Prostate gland (tissue), 2 donors: ENCODE data around the gene C2.

Experiments used
- CTCF ChIP-seq, 4 experiments: fragments of 200-600 bp in 2 of 4; fragments of 450-650 bp in 2 of 4; sonication (generic) in 2 of 4; IDR thresholded peaks; 1 replicate in 3 of 4; 2 replicates in 1 of 4; pipeline ENCODE4 v1.5.1; 2016 to 2019; ENCODE audit warnings: antibody characterized with exemption in 4 of 4, mild to moderate bottlenecking in 2 of 4, moderate library complexity in 2 of 4
- POLR2A ChIP-seq: fragments of 450-650 bp; IDR thresholded peaks from one replicate; pipeline ENCODE4 v1.6.1; 2016; ENCODE audit warnings: antibody characterized with exemption, mild to moderate bottlenecking

GRCh38 chr6:31915756-31916155 is 11.8 kb upstream of the C2 start:
- no peak for TF ChIP-seq CTCF (IDR thresholded peaks at IDR 0.05)
- no peak for TF ChIP-seq POLR2A
